GM21717 (cell line): ENCODE measurements around the gene A2M.
"Not testable (repeated sequence)": the region's sequence is repeated elsewhere in the genome, so short reads cannot be mapped to it uniquely, and the experiment has no call there.

Source experiments
- ATAC-seq: cut with Tn5 transposase; IDR thresholded peaks from one replicate; pipeline ENCODE4 v1.9.1; 2021; ENCODE audit warnings: mild to moderate bottlenecking, moderate library complexity; ENCODE audit not compliant: unreplicated experiment

Gene A2M

GRCh38 chr12:9115731-9116559 lies at the start of gene A2M:
Gene A2M (minus strand): TSS chr12:9115919. CDS start chr12:9115849, 70 bp downstream.
- ATAC-seq, result no peak

- no peak for ATAC-seq
Observed at GRCh38 chr12:9163392-9163791, 47.7 kb upstream of the A2M start.

- ATAC-seq, result no peak
Observed at GRCh38 chr12:9156119-9156518, 40.4 kb upstream of the A2M start.

GRCh38 chr12:9149372-9149771 lies 33.7 kb upstream of the A2M start:
- no peak for ATAC-seq

- ATAC-seq, result no peak
Observed at GRCh38 chr12:9148926-9149325, 33.2 kb upstream of the A2M start.

GRCh38 chr12:9147461-9147860 lies 31.7 kb upstream of the A2M start:
- ATAC-seq, result no peak

DNA sequence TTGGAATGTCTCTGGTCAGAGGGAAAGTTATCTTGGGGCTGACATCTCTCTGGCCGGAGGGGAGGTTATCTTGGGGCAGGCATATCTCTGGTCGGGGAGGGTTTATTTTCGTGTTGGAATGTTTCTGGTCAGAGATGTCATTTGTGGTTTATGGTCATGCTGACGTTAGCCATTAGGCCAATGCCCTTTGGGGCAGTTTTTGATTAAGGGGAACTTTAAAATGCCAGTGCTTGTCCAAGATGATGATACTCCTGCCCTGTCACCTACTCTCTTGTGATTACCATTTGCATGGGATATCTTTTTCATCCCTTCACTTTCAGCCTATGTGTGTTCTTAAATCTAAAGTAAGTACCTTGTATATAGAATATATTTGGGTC lies 29.0 kb upstream of the A2M start:
- ATAC-seq, result no peak

DNA sequence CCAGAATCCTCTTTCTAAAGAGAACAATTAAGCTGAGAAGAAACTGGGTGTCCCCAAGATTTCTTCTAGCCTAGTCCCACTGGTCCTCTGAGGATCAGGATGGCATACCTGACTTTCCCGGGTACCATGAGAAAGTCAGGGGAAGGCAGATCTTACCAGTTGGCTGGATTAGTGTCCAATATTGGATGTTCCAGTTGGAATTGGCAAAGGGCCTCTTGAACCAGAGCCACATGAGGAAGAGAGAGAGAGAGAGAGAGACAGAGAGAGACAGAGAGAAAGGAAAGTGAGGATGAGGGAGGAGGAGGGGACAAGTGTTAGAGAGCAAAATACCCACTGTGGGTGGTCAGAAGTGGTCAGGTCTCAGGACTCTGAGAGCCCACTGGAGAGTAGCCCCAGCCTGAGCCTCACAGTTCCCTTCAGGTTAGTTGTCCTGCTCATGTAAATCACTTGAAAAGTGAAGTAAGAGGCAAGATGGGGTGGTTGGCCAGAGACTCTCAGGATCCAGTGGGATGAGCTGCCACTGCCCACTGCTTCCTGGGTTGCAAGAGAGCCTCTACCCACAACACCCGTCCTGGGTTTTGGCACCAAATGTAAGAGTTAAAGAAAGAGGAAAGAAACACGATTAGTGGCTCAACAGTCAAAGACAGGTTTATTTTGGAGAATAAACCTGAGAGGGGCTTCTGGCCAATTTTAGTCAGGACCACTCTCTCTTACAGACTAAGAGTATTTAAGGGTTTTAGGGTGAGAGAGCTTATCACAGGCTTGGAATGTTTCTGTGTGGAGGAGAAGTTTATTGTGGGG lies 28.4 kb upstream of the A2M start:
- no peak for ATAC-seq

DNA sequence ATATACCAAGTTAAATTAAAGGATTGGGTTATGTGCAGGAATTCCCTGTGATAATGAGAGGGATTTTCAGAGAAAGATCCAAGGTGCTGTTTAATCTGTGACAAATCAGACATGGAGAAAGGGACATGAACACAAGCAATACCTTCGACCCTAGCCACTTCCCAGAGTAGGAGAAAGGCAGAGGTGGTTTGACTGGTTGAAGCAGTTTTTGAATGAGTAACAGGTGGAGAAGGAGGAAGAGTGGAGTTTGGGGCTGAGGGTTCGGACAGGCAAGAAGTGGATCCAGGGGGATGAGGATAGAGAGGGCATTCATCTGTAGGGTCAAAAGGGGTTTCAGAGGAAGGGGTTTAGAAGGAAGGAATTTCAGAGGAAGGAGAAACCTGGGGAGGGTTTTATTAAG lies 27.4 kb upstream of the A2M start:
- no peak for ATAC-seq

DNA sequence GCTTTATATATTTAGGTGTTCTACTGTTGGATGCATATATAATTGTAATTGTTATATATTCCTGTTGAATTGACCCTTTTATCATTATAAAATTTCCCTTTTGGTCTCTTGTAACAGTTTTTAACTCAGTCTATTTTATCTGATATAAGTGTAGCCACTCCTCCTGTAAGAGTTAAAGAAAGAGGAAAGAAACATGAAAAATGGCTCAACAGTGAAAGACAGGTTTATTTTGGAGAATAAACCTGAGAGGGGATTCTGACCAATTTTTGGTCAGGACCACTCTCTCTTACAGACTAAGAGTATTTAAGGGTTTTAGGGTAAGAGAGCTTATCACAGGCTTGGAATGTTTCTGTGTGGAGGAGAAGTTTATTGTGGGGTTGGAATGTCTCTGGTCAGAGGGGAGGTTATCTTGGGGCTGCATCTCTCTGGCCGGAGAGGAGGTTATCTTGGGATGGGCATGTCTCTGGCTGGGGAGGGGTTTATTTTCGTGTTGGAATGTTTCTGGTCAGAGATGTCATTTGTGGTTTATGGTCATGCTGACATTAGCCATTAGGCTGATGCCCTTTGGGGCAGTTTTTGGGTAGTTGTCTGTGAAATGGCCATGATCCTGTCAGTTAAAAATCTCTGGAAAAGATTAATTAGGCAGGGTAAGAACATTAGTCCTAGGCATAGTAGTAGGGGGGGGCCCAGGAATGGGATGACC lies 24.0 kb upstream of the A2M start:
- ATAC-seq, result not testable (repeated sequence)

- ATAC-seq, result no peak
Observed at GRCh38 chr12:9135903-9136310, 20.2 kb upstream of the A2M start.

DNA sequence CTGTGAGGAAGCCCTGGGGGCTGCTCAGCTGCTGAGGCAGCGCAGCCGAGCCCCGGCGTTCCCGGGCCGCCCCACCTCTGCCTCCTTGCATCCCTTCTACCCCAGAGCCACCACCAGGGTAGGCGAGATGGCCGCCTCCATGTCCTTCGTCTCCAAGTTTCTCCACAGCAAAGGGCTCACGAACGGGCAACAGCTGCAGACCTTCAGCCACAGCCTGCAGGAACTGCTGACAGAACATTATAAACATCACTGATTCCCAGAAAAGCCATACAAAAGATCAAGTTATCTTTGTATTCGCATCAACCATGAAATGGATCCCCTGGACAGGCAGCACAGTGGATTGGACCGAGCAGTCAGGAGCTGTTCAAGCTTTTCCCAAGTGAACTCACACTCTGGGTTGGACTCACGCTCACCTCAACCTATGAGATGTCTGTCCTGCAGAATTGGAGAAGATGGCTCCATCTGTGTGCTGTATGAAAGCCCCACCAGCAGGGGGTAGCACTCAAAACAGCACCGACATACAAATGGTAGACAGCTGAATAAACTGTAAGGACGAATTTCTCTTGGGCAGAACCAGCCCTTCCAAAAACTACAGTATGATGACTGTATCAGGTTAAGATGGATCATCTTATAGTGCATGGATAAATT lies 19.4 kb upstream of the A2M start:
- no peak for ATAC-seq

DNA sequence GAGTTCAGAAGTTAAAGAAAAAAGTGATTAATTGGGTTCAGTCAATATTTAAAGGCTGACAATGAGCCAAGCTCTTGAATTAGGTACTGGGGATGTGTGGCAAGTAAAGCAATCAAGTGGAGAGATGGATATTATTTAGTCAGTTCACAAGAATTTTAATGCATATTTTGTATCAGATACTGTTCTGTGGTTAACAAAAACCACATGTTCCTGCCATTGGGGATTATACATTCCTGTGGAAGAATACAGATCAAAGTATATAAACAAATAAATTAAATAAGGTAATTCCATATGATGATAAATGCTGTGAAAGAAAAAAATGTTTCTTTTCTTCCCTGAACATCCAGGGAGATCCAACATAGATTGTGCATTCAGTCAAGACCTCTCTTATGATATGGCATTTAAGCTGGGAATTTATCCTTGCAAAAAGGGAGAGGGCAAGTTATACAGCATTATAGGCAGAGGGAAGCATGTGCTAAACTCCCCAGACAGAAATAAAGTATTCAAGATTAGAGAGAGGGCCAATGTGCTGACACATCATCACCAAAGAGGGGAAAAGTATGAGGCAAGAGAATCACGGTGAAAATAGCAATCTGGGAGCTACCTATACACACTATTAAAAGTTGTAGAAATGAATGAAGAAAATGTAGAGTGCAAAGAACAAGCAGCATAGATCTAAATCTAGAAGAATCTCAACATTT lies 17.6 kb upstream of the A2M start:
- ATAC-seq, result no peak

GRCh38 chr12:9132008-9132535 lies 16.4 kb upstream of the A2M start:
- ATAC-seq, result no peak

DNA sequence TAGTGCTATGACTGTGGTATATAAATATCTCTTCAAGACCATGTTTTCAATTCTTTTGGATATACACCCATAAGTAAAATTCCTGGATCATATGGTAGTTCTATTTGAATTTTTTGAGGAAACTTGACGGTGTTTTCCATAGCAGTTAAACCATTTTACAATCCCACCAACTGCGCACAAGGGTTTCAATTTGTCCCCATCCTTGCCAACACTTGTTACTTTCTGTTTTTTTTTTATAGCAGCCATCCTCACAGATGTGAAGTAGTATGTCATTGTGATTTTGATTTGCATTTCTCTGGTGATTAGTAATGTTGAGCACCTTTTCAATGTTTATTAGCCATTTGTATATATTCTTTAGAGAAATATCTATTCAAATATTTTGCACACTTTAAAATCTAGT lies 14.5 kb upstream of the A2M start:
- no peak for ATAC-seq

- ATAC-seq, result no peak
Observed at GRCh38 chr12:9127936-9128663, 12.4 kb upstream of the A2M start.

DNA sequence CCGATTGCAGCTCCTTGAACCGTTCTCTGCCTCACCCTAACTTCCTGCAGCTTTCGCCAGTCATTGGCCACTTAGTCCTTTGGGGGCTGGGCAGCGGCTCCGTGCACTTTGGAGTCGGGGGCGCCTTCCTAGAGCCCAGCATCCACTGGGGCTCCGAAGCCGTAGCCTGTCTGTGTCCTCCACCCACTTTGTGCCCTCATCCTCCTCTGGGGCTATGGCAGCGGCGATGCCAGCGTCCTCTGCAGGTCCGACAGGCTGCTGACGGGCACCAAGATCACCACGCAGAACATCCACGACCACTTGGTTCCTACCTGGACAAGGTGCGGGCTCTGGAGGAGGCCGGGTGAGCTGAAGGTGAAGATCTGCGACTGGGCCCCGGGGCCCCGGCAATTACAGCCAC lies 11.8 kb upstream of the A2M start:
- ATAC-seq, result no peak

GRCh38 chr12:9124383-9125031 lies 8.8 kb upstream of the A2M start:
- no peak for ATAC-seq

DNA sequence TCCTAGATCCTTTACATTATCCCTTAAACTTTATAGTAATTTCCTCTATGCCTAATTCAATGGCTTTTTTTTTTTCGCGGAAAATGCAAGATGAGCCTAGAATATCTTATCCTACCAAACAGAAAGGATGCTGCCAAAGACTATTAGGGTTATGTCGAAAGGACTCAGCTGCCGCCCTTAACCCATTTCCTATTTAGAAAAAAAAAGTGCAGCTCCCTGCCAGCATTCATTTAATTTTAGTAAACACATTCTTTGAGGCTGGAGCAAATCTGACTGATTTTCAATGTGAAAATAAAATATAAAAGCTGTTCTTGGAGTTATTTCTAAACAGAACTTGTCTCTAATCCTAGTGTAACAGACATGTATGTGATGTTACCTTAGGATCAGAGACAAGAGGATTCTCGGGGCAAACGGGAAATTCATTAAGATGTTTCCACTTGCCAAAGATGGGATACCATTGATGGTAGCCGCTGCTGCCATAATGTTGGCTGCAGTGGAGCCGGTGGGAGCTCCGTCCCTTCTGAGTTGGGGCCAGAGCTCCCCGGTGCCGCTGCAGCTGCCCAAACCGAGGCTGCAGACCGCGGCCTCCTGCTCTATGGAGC lies 8.2 kb upstream of the A2M start:
- no peak for ATAC-seq
